GM19025 (cell line): ENCODE results near the gene PHEX.

Experiments used
- ATAC-seq: cut with Tn5 transposase; IDR thresholded peaks from one replicate; pipeline ENCODE4 v1.9.1; 2021; ENCODE audit warnings: mild to moderate bottlenecking, low read depth, moderate library complexity; ENCODE audit not compliant: unreplicated experiment

PHEX gene

GRCh38 chrX:22095856-22096255 lies 63.7 kb downstream of the PHEX start:
- no peak for ATAC-seq

- no peak for ATAC-seq
Measured at GRCh38 chrX:22097012-22097694, 65.0 kb downstream of the PHEX start.

GRCh38 chrX:22105231-22105630 lies 73.1 kb downstream of the PHEX start:
- no peak for ATAC-seq

- ATAC-seq, result no peak
Measured at GRCh38 chrX:22105971-22106370, 73.8 kb downstream of the PHEX start.

GRCh38 chrX:22109442-22109841 lies 77.3 kb downstream of the PHEX start:
- no peak for ATAC-seq

- no peak for ATAC-seq
Measured at GRCh38 chrX:22110729-22111494, 78.8 kb downstream of the PHEX start.

- ATAC-seq, result no peak
Measured at GRCh38 chrX:22116605-22117546, 84.8 kb downstream of the PHEX start.

GRCh38 chrX:22117633-22118032 lies 85.5 kb downstream of the PHEX start:
- no peak for ATAC-seq

- no peak for ATAC-seq
Measured at GRCh38 chrX:22118161-22118830, 86.2 kb downstream of the PHEX start.

GRCh38 chrX:22121161-22121560 lies 89.0 kb downstream of the PHEX start:
- ATAC-seq, result no peak

- no peak for ATAC-seq
Measured at GRCh38 chrX:22122510-22122909, 90.4 kb downstream of the PHEX start.

GRCh38 chrX:22124098-22124497 lies 92.0 kb downstream of the PHEX start:
- ATAC-seq, result no peak

- ATAC-seq, result no peak
Measured at GRCh38 chrX:22125481-22125880, 93.4 kb downstream of the PHEX start.

GRCh38 chrX:22126327-22126726 lies 94.2 kb downstream of the PHEX start:
- ATAC-seq, result no peak

- no peak for ATAC-seq
Measured at GRCh38 chrX:22128961-22129360, 96.8 kb downstream of the PHEX start.

- ATAC-seq, result no peak
Measured at GRCh38 chrX:22134681-22135080, 102.6 kb downstream of the PHEX start.

GRCh38 chrX:22135171-22135711 lies 103.1 kb downstream of the PHEX start:
- no peak for ATAC-seq

- no peak for ATAC-seq
Measured at GRCh38 chrX:22135994-22136684, 104.0 kb downstream of the PHEX start.

- no peak for ATAC-seq
Measured at GRCh38 chrX:22136711-22137110, 104.6 kb downstream of the PHEX start.

- ATAC-seq, result no peak
Measured at GRCh38 chrX:22139822-22140221, 107.7 kb downstream of the PHEX start.
